EL (cell line): Measurements from ENCODE around the gene CNPPD1.
A peak's percentile ranks its signal among the peaks of the same experiment; 100 is the strongest.
"Not testable (repeated sequence)": the region's sequence is repeated elsewhere in the genome, so short reads cannot be mapped to it uniquely, and the experiment has no call there.

Experiments
- DNase-seq: peaks from one replicate; pipeline ENCODE4 v3.0.0-alpha.2; 2016

Gene CNPPD1

DNA sequence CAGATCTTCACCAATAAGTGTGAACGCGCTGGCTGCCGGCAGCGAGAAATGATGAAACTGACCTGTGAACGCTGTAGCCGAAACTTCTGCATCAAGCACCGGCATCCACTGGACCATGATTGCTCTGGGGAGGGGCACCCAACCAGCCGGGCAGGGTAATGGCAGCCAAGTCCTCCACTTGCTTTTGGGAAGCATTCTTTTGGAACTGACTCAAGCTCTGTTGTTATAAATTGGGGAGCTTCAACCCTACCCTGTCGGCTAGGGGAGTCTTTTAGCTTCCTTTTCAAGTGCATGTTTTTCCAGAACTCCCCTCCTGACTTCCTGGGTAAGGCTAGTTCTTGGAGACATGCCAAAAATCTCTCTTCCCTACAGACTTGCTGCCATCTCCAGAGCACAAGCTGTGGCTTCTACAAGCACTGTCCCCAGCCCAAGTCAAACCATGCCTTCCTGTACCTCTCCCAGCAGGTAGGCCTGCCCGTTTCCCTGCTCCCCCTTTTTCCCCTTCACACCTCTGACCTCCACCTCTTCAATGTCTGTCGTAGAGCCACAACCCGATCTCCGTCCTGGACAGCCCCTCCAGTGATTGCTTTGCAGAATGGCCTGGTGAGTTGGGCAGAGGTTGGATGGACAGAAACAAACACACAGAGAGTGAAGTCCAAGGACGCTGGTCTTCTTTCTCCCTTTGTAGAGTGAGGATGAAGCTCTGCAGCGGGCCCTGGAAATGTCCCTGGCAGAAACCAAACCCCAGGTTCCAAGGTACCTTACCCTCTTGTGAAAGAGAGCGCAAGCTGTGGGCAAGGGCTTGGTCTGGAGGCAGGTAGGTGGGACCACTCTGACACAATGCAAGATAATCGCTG lies 31.4 kb upstream of the CNPPD1 start:
- DNase-seq = peak; percentile 56

DNA sequence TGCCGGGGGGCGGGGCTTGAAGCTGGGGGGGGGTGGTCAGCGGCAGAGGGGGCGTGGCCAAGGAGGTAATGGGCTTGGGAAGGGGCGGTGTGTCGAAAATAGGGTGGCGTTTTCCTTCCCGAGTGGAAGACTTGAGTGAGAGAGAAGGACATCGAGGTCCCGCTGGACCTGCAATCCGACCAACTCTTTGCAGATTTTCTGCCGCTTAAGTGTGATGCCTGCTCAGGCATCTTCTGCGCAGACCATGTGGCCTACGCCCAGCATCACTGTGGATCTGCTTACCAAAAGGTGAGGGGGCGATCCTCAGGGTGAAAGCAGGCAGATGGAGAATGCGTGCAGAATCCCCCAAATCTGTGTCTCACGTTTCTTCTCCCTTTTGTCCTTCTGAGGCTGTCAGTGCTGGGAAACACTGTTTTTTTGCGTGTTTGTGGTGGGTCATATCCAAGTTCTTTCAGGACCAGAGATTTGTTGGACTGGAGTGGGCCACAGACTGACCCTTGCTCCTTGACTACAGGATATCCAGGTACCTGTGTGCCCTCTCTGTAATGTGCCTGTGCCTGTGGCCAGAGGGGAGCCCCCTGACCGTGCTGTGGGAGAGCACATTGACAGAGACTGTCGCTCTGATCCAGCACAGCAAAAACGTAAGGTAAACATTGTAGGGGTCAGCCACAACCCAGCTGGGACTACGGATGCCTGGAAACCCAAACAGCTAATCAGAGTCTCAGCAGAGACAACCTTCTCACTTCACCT lies 30.6 kb upstream of the CNPPD1 start:
- no peak for DNase-seq

- peak; percentile 93 for DNase-seq
Measured at GRCh38 chr2:219206328-219207133, 29.8 kb upstream of the CNPPD1 start, which contains the start of gene ZFAND2B. Gene ZFAND2B (plus strand): TSS chr2:219206782. CDS start chr2:219206988, 206 bp downstream.

GRCh38 chr2:219205981-219206327 lies 29.2 kb upstream of the CNPPD1 start:
- DNase-seq = no peak

GRCh38 chr2:219205165-219205538 lies 28.4 kb upstream of the CNPPD1 start:
- no peak for DNase-seq

- no peak for DNase-seq
Measured at GRCh38 chr2:219204425-219205164, 27.9 kb upstream of the CNPPD1 start.

- DNase-seq = not testable (repeated sequence)
Measured at GRCh38 chr2:219201331-219201730, 24.6 kb upstream of the CNPPD1 start.

- DNase-seq = not testable (repeated sequence)
Measured at GRCh38 chr2:219200502-219201326, 24.0 kb upstream of the CNPPD1 start.

GRCh38 chr2:219199470-219200211 lies 22.9 kb upstream of the CNPPD1 start:
- no peak for DNase-seq

DNA sequence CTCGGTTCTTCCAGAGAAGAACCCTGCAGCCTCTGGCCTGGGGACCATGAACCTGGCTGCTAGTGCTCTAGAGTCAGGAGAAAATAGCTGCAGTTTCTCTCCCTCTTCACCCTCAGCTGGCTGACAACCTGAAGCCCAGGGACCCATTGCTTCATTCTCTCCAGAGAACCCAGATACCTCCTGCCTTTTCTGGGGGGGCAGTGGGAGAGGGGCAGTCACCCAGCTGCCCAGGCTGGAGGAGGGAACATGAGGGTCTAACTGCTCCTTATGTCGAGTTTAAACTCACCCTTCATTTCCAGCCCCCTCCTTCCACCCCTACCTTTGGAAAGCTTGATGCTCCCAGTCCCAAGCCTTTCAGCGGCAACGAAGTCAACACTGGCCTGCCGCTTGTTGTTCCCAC lies 22.2 kb upstream of the CNPPD1 start:
- DNase-seq = no peak

- DNase-seq = no peak
Measured at GRCh38 chr2:219197388-219197787, 20.7 kb upstream of the CNPPD1 start.

- DNase-seq = no peak
Measured at GRCh38 chr2:219186754-219187456, 10.2 kb upstream of the CNPPD1 start.

DNA sequence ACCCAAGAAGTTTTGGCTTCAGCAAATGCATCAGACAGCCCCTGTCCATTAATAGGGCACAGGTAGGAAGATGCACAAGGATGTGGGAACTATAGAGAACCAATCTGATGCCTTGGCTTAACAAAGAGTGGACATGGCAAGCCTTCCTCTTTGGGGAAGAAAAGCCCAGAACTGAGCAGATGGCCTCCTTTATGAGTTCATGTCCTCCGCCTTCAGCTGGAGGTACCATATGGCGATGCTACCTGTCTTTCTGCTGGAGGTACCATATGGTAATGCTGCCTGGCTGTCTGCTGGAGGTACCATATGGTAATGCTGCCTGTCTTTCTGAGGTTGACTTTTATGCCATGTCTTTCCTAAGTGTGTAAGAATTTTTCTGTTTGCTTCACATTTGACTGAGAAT lies 7.4 kb upstream of the CNPPD1 start:
- no peak for DNase-seq

GRCh38 chr2:219183151-219183772 lies 6.5 kb upstream of the CNPPD1 start:
- no peak for DNase-seq

GRCh38 chr2:219182331-219183150 lies 5.8 kb upstream of the CNPPD1 start:
- DNase-seq = no peak

DNA sequence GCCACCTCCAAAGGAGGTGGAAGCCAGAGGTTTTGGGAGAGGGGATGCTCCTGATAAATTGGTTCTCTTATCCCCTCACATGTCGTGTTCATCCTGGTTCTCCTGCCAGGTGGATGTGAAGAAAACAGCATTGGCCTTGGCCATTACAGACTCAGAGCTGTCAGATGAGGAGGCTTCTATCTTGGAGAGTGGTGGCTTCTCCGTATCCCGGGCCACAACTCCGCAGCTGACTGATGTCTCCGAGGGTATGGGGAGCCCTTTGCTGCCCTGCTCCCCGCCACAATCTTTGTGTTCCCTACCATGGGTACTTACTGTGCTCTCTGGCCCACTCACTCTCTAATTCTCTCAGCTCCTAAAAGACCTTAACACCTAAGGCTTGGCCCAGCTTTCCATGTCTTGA lies 4.8 kb upstream of the CNPPD1 start:
- DNase-seq = no peak

GRCh38 chr2:219180961-219181360 lies 4.2 kb upstream of the CNPPD1 start:
- DNase-seq = no peak

- DNase-seq = no peak
Measured at GRCh38 chr2:219179601-219180465, 3.1 kb upstream of the CNPPD1 start.
